ENCODE measurements around the gene MAFG.

The MAFG gene

GRCh38 chr17:81888105-81888987 lies 39.2 kb downstream of the MAFG start:
- Histone ChIP-seq H3K27ac (ENCODE audit: low read length) (no peak overlapping the region), H3K4me3 (ENCODE audit: low read length) (no peak overlapping the region), H3K4me1 (ENCODE audit: low read length) (peaks cover 10% of the 10 kb centered on the region), H4K20me1 (ENCODE audit: insufficient read depth, low read length) (no peaks in the 10 kb centered on the region), H3K9me3 (replicated peaks; ENCODE audit: insufficient read depth, low read length) (no peaks in the 10 kb centered on the region), H3K27me3 (replicated peaks; ENCODE audit: insufficient read depth, low read length) (no peaks in the 10 kb centered on the region), H3F3A (ENCODE audit: insufficient read depth, low read length) (peaks cover 9% of the 10 kb centered on the region), H3K36me3 (replicated peaks; ENCODE audit: insufficient read depth, low read length) (peaks cover 26% of the 10 kb centered on the region), H3K9ac (ENCODE audit: low read length) (no peak overlapping the region), H3K4me2 (ENCODE audit: low read depth, low read length) (no peak overlapping the region), H2AFZ (ENCODE audit: low read length) (no peak overlapping the region), H3K79me2 (ENCODE audit: low read length) (peaks cover 66% of the 10 kb centered on the region), H3K9me2 (replicated peaks; ENCODE audit: insufficient read depth, low read length) (no peaks in the 10 kb centered on the region)
- DNase-seq: no peak
- no peak for TF ChIP-seq EZH2phosphoT487 (IDR thresholded peaks at IDR 0.05; ENCODE audit: low read length)
- no peak for TF ChIP-seq CTCF (IDR thresholded peaks at IDR 0.05; ENCODE audit: low read length)
- no peak for TF ChIP-seq EZH2 (optimal IDR thresholded peaks at IDR 0.05; ENCODE audit: low read depth, low read length)

DNA sequence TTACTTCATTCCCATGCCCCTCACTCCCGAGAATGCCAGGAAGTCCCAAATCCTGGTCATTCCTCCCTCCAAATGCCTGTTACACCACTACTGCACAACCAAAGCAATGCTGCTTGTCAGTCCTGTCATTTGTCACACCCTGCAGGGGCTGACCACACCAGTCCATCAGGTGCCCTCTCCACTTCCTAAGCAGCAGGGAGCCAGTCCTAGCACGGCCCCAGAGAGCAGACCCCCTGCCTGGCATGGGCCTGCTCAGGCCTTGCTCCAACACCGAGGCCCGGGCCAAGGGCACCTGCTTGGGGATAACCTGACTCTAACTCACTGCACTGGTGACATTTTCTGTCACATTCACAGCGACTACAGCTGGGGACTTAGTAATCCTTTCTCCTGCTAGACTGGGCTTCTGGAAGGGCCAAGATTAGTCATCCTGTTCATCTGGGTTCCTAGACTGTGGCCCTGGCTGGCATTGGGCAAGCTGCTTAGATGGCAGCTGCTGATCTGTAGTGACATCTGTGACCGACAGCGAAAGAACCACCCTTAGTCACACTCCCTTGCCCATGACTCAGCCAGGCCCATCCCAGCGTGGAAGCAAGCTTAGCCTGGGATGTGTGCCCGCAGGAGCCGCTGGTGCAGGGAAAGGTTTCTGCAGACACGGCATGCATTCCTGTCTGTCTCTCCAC lies 41.5 kb downstream of the MAFG start:
- peaks cover 4% of the 10 kb centered on the region; the same call in 1 of the 2 replicates for H3F3A ChIP-seq (ENCODE audit: insufficient read depth, low read length)
- no peak for TF ChIP-seq EZH2 (optimal IDR thresholded peaks at IDR 0.05; ENCODE audit: low read depth, low read length)
- no peak for TF ChIP-seq EZH2phosphoT487 (IDR thresholded peaks at IDR 0.05; ENCODE audit: low read length)
- no peak for TF ChIP-seq CTCF (IDR thresholded peaks at IDR 0.05; ENCODE audit: low read length)
- H3K9me2 ChIP-seq (replicated peaks; ENCODE audit: insufficient read depth, low read length): no peaks in the 10 kb centered on the region
- H2AFZ ChIP-seq (ENCODE audit: low read length): no peak overlapping the region
- peaks cover 53% of the 10 kb centered on the region for H3K79me2 ChIP-seq (ENCODE audit: low read length)
- no peak overlapping the region for H3K4me3 ChIP-seq (ENCODE audit: low read length)
- H3K4me1 ChIP-seq (ENCODE audit: low read length): peaks cover 10% of the 10 kb centered on the region
- H3K9ac ChIP-seq (ENCODE audit: low read length): no peak overlapping the region
- no peaks in the 10 kb centered on the region for H3K9me3 ChIP-seq (replicated peaks; ENCODE audit: insufficient read depth, low read length)
- no peak overlapping the region for H3K27ac ChIP-seq (ENCODE audit: low read length)
- no peak for DNase-seq
- H3K36me3 ChIP-seq (replicated peaks; ENCODE audit: insufficient read depth, low read length): peaks cover 26% of the 10 kb centered on the region
- no peak overlapping the region for H3K4me2 ChIP-seq (ENCODE audit: low read depth, low read length)
- H4K20me1 ChIP-seq (ENCODE audit: insufficient read depth, low read length): no peaks in the 10 kb centered on the region
- H3K27me3 ChIP-seq (replicated peaks; ENCODE audit: insufficient read depth, low read length): no peaks in the 10 kb centered on the region

DNA sequence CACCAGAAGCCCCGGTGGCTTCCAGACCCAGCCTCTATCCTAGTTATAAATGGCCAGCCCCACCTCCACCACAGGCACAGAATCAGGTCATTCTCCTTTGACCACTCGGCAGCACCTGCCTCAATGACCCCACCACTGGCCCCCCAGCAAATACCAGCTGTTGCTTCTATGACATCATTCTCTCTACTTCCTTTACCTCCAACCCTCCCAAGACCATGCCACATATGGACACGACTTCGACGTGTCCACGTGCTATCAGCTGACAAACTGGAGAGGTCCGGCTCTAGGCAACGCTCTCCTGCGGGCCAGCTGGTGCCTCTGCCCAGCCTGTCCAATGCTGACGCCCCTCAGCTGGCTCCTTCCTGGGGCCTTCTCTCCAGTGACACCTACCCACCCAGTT lies 42.1 kb downstream of the MAFG start:
- no peaks in the 10 kb centered on the region for H3K27me3 ChIP-seq (replicated peaks; ENCODE audit: insufficient read depth, low read length)
- H3K27ac ChIP-seq (ENCODE audit: low read length): no peak overlapping the region
- TF ChIP-seq EZH2 (optimal IDR thresholded peaks at IDR 0.05; ENCODE audit: low read depth, low read length) (no peak), CTCF (IDR thresholded peaks at IDR 0.05; ENCODE audit: low read length) (no peak), EZH2phosphoT487 (IDR thresholded peaks at IDR 0.05; ENCODE audit: low read length) (no peak)
- peaks cover 10% of the 10 kb centered on the region for H3K4me1 ChIP-seq (ENCODE audit: low read length)
- no peaks in the 10 kb centered on the region for H4K20me1 ChIP-seq (ENCODE audit: insufficient read depth, low read length)
- no peak for DNase-seq
- H3K36me3 ChIP-seq (replicated peaks; ENCODE audit: insufficient read depth, low read length): peaks cover 26% of the 10 kb centered on the region
- H3K4me2 ChIP-seq (ENCODE audit: low read depth, low read length): no peak overlapping the region
- no peak overlapping the region for H3K4me3 ChIP-seq (ENCODE audit: low read length)
- no peaks in the 10 kb centered on the region for H3K9me2 ChIP-seq (replicated peaks; ENCODE audit: insufficient read depth, low read length)
- no peak overlapping the region for H3K9ac ChIP-seq (ENCODE audit: low read length)
- peaks cover 4% of the 10 kb centered on the region; the same call in 1 of the 2 replicates for H3F3A ChIP-seq (ENCODE audit: insufficient read depth, low read length)
- H3K9me3 ChIP-seq (replicated peaks; ENCODE audit: insufficient read depth, low read length): no peaks in the 10 kb centered on the region
- peaks cover 48% of the 10 kb centered on the region for H3K79me2 ChIP-seq (ENCODE audit: low read length)
- no peak overlapping the region for H2AFZ ChIP-seq (ENCODE audit: low read length)

Data from MM.1S (cell line).